C4-2B (cell line): ENCODE data around the gene PCDH15.

Experiments
- H3K27ac ChIP-seq: fragments of 450-650 bp; 2 replicates; pipeline ENCODE4 v1.5.1; 2017
- ZFX ChIP-seq: fragments of 450-650 bp; IDR thresholded peaks from 2 replicates; pipeline ENCODE4 v1.6.1; 2017
- TF ChIP-seq, protein P1 (sequence below): fragments of 450-650 bp; conservative IDR thresholded peaks from 2 replicates; pipeline ENCODE4 v1.5.1; 2017; ENCODE audit warnings: mild to moderate bottlenecking

Gene PCDH15

DNA sequence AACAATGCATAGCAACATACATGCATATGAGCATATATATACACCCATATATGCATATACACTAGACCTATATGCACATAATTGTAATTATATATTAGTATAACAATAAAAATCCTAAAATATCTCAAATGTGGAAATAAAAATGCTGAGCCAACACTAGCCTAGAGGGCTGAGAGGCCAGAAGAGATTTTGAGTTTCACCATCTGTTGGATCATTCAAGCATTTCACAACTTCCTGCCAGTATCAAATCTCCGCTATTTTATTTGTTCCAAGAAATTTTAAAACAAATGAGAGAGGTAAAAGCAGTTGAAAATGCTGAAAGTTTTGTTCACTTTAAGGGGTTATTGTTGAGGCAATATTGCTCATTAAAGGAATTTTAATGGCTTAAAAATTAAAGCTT lies 187.0 kb downstream of the PCDH15 start:
- TF ChIP-seq, protein P1, sequence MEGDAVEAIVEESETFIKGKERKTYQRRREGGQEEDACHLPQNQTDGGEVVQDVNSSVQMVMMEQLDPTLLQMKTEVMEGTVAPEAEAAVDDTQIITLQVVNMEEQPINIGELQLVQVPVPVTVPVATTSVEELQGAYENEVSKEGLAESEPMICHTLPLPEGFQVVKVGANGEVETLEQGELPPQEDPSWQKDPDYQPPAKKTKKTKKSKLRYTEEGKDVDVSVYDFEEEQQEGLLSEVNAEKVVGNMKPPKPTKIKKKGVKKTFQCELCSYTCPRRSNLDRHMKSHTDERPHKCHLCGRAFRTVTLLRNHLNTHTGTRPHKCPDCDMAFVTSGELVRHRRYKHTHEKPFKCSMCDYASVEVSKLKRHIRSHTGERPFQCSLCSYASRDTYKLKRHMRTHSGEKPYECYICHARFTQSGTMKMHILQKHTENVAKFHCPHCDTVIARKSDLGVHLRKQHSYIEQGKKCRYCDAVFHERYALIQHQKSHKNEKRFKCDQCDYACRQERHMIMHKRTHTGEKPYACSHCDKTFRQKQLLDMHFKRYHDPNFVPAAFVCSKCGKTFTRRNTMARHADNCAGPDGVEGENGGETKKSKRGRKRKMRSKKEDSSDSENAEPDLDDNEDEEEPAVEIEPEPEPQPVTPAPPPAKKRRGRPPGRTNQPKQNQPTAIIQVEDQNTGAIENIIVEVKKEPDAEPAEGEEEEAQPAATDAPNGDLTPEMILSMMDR: no peak
- TF ChIP-seq ZFX: no peak
- H3K27ac ChIP-seq: no peak overlapping the region

DNA sequence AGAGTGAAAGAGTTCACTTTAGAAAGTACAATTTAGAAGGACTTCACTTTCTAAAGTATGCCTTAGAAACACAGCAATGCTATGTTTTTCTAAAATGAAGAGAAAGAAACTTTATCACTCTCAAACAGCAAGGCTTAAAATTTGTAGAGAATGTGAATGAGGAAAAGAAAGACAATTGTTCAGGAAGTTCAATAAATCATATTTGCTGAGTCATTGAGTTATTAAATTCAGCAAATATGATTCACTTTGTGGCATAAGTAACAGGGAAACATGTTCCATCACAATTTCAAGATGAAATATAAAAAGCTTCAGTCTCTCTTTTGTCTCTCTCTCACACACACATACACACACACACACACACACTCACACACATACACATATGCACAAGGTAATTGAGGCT lies 187.9 kb downstream of the PCDH15 start:
- TF ChIP-seq ZFX: no peak
- no peak overlapping the region for H3K27ac ChIP-seq

DNA sequence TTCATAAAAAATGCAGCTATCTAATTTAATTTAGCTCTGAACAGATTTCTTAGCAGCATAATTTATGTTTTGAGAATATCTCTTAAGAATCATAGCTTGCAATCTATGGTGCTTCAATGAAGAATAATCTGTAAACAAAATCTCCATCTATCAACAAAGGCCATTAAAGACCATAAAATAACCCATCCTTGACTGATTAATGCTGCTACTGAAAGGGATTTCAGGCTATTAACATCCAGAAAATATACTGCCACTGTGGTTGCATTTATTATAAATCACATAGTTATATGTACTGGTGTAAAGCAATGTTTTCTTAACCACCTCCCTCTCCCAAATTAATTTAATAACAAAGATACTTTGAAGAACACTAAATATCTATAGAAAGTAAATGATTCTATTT lies 191.6 kb downstream of the PCDH15 start:
- H3K27ac ChIP-seq: no peak overlapping the region
- TF ChIP-seq, protein P1: no peak

DNA sequence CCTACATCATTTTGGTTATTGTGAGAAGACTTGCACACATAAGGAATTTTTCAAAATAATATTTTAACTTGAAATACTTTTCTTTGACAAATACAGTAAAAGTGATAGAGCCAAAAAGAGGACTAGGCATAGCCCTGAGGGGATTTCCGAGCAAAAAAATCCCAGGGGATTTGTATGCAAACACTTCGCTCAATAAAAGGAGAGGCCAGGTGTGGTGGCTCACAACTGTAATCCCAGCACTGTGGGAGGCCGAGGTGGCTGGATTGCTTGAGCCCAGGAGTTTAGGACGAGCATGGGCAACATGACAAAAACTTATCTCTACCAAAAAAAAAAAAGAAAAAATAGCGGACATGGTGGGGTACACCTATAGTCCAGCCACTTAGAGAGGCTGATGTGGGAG lies 193.0 kb downstream of the PCDH15 start:
- H3K27ac ChIP-seq: no peak overlapping the region
- TF ChIP-seq, protein P1: no peak
- TF ChIP-seq ZFX: no peak

DNA sequence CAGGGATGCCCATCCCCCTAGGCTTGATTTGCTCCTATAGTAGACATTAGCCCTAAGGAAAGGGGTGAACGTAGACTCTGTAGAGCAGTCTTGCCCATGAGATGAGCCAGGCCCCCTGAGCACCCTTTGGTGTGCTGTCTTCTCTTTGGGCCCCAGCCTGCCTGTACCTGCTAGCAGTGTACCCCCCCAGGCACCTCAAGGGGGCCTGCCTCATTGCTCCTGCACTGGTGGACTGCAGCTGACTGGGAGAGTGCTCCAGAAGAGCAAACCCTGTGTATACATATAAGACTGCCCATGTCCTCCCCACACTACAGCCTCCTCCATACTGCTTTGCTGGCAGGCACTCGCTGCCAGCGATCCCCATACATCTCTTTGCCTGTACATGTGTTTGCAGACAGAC lies 206.7 kb downstream of the PCDH15 start:
- no peak overlapping the region for H3K27ac ChIP-seq
- TF ChIP-seq, protein P1: no peak
- TF ChIP-seq ZFX: no peak

DNA sequence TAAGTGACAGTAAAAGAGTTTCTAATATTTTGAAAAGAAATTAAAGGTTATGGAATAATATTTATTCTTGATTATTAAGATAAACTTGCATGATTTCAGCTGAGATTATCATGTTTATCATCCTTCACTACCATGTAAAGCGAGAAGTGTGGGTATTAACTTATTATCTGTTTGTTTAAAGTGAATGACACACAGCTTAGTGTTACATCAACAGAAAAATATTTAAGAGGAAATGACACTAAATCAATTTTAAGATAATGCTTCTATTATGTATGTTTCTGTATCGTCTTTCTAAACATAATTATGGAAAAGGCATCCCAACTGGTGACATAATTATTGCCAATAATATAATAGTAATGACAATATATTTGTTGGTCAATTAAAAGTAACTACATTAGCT lies 213.1 kb downstream of the PCDH15 start:
- no peak overlapping the region for H3K27ac ChIP-seq
- TF ChIP-seq ZFX: no peak
- TF ChIP-seq, protein P1: no peak

DNA sequence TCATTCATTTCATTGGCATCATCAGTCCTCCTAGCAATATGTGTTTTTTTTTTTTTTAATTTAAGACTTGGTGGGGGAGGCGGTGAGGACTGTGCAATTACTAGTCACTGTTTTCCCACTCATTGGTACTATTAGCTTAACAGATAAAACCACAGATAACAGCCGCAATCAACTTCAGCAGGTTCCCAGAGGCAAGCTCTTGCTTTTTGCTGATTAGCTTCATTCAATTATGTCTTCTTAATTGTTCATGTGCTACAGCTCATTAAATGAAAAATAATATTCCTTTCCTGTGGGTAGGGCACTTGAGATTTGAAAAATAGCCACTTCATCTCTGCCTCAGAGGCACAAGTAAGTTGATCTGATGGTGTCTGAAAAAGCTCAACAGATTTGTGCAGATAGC lies 215.5 kb downstream of the PCDH15 start:
- no peak overlapping the region for H3K27ac ChIP-seq
- TF ChIP-seq, protein P1: no peak
- TF ChIP-seq ZFX: no peak

DNA sequence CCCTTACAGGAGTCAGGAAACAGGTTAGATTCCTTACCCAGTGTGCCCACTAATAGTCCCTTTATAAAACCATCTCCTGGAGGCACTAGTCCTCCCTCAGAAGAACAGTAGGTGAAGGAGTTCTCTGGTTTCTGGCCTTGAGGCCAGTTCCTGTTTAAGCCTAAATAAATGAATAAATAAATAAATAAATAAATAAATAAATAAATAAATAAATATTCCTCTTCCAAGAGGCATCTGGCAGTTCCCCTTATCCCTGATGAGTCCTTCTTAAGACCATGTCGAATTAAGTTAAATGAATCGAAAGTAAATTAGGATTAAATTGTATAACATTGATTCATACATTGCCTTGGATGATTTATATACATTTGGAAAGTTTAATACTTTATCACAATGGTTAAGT lies 223.3 kb downstream of the PCDH15 start:
- no peak overlapping the region for H3K27ac ChIP-seq
- TF ChIP-seq, protein P1: no peak
- no peak for TF ChIP-seq ZFX
